ENCODE results near the gene DDC.

DDC gene

DNA sequence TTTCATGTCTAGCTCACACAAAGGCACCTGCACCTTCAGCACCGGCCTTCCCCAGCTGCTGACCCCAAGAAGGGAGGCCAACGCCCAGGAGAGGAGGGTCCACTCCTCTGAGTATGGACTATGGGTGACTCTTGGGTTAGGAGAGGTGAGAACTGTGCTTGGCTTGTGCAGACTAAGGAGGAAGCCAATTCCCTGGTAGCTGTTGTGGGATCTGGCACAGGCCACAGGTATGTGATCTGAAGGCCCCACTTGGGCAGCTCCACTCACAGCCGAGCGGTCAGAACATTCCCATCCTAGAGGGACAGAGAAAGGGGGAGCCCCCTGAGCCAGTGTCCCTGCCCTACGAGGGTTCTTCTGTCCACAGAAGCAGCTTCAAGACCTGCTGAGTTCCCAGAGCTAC is 62.3 kb downstream of the DDC start:
- TF ChIP-seq, protein P1, sequence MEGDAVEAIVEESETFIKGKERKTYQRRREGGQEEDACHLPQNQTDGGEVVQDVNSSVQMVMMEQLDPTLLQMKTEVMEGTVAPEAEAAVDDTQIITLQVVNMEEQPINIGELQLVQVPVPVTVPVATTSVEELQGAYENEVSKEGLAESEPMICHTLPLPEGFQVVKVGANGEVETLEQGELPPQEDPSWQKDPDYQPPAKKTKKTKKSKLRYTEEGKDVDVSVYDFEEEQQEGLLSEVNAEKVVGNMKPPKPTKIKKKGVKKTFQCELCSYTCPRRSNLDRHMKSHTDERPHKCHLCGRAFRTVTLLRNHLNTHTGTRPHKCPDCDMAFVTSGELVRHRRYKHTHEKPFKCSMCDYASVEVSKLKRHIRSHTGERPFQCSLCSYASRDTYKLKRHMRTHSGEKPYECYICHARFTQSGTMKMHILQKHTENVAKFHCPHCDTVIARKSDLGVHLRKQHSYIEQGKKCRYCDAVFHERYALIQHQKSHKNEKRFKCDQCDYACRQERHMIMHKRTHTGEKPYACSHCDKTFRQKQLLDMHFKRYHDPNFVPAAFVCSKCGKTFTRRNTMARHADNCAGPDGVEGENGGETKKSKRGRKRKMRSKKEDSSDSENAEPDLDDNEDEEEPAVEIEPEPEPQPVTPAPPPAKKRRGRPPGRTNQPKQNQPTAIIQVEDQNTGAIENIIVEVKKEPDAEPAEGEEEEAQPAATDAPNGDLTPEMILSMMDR (IDR thresholded peaks at IDR 0.05; ENCODE audit: low read depth, low read length), result no peak
- no peak for TF ChIP-seq EZH2phosphoT487 (IDR thresholded peaks at IDR 0.05; ENCODE audit: low read depth)
- Histone ChIP-seq H3K4me2 (ENCODE audit: low read length) (no peak overlapping the region), H3K4me1 (ENCODE audit: low read length) (no peaks in the 10 kb centered on the region), H3K9ac (ENCODE audit: low read length) (no peak overlapping the region), H3K36me3 (replicated peaks; ENCODE audit: low read depth, low read length) (no peaks in the 10 kb centered on the region), H2AFZ (ENCODE audit: low read depth, low read length) (no peak overlapping the region), H3K9me3 (ENCODE audit: insufficient read depth, low read length) (no peaks in the 10 kb centered on the region), H3K4me3 (ENCODE audit: low read length) (no peak overlapping the region), H3K79me2 (ENCODE audit: low read length) (no peaks in the 10 kb centered on the region), H4K20me1 (ENCODE audit: insufficient read depth, low read length) (no peaks in the 10 kb centered on the region), H3K27me3 (ENCODE audit: low read depth, low read length) (peaks cover 14% of the 10 kb centered on the region), H3K27ac (ENCODE audit: low read length) (no peak overlapping the region)

DNA sequence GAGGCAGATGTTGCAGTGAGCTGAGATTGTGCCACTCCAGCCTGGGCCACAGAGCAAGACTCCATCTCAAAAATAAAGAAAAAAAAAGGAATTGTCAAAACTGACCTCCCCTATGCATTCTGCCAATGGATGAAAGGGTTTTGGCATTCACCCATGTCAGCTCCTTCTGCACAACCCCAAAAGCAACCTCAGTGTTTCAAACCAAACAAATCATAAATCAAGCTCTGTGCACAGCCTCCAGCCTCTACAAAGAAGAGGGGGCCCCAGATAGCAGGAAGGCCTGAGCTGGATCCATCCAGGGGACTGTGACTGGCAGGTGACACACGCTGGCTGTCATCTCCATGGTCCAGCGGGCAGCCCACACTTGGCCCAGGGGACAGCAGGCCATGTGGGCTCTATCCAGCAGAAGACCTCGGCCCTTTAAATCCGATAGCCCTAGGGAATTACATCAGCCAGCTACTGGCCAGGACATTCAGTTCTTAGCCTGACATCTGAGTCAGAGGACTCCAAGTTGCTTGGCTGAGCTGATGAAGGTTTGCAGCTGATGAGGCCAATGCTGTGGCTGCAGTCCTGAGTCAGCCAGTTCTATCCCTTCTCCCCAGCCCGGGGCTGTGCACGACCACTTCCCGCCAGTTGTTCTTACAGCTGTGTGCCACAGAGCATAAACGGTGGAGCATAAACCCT is 63.1 kb downstream of the DDC start:
- H3K27ac ChIP-seq (ENCODE audit: low read length), result no peak overlapping the region
- no peaks in the 10 kb centered on the region for H3K79me2 ChIP-seq (ENCODE audit: low read length)
- no peak overlapping the region for H3K4me2 ChIP-seq (ENCODE audit: low read length)
- H2AFZ ChIP-seq (ENCODE audit: low read depth, low read length), result no peak overlapping the region
- no peaks in the 10 kb centered on the region for H3K4me1 ChIP-seq (ENCODE audit: low read length)
- no peaks in the 10 kb centered on the region for H4K20me1 ChIP-seq (ENCODE audit: insufficient read depth, low read length)
- no peaks in the 10 kb centered on the region for H3K9me3 ChIP-seq (ENCODE audit: insufficient read depth, low read length)
- peaks cover 22% of the 10 kb centered on the region for H3K27me3 ChIP-seq (ENCODE audit: low read depth, low read length)
- no peaks in the 10 kb centered on the region for H3K36me3 ChIP-seq (replicated peaks; ENCODE audit: low read depth, low read length)
- TF ChIP-seq, protein P1 (IDR thresholded peaks at IDR 0.05; ENCODE audit: low read depth, low read length), result no peak
- TF ChIP-seq EZH2phosphoT487 (IDR thresholded peaks at IDR 0.05; ENCODE audit: low read depth), result no peak
- no peak overlapping the region for H3K9ac ChIP-seq (ENCODE audit: low read length)
- no peak overlapping the region for H3K4me3 ChIP-seq (ENCODE audit: low read length)

DNA sequence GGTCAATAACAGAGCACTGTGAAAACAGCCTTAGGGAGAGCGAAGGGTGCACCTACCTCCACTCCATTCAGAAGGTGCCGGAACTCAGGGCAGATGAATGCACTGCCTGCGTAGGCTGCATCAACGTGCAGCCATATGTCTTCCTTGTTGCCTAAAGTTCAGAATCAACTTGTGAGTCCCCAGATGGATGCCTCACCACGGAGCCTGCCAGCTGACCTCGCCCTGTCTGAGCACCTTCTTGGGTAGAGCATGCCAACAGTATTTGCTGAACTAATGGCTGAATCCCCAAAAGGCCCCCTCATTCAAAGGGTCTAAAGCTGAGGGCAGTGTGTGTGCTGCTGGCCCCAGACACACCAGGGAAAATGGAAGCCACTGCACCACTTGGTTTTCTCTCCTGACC is 66.1 kb downstream of the DDC start:
- no peaks in the 10 kb centered on the region for H3K36me3 ChIP-seq (replicated peaks; ENCODE audit: low read depth, low read length)
- no peaks in the 10 kb centered on the region for H3K9me3 ChIP-seq (ENCODE audit: insufficient read depth, low read length)
- no peak overlapping the region for H3K9ac ChIP-seq (ENCODE audit: low read length)
- H3K4me1 ChIP-seq (ENCODE audit: low read length), result no peaks in the 10 kb centered on the region
- H3K4me2 ChIP-seq (ENCODE audit: low read length), result no peak overlapping the region
- TF ChIP-seq, protein P1 (IDR thresholded peaks at IDR 0.05; ENCODE audit: low read depth, low read length), result no peak
- no peak for TF ChIP-seq EZH2phosphoT487 (IDR thresholded peaks at IDR 0.05; ENCODE audit: low read depth)
- no peak overlapping the region for H3K4me3 ChIP-seq (ENCODE audit: low read length)
- H3K79me2 ChIP-seq (ENCODE audit: low read length), result no peaks in the 10 kb centered on the region
- no peaks in the 10 kb centered on the region for H4K20me1 ChIP-seq (ENCODE audit: insufficient read depth, low read length)
- no peak overlapping the region for H3K27ac ChIP-seq (ENCODE audit: low read length)
- H3K27me3 ChIP-seq (ENCODE audit: low read depth, low read length), result peaks cover 29% of the 10 kb centered on the region
- no peak overlapping the region for H2AFZ ChIP-seq (ENCODE audit: low read depth, low read length)

DNA sequence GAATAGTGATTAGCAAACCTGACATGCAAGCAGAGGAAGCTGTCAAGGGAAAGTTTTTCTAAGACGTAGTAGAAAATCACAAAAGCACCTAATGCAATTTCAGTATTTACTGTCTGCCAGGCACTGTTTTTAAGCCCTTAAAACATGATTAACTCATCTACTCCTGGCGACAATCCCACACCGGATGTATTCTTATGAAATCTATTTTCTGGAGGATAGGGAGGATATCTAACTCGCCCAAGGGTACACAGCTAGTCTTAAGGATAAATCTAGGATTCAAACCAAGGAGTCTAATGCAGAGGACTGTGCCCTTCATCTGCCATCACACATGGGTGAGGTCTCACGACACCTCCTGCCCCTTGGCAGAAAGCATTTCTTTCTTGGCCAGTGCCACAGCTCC is 67.2 kb downstream of the DDC start:
- no peaks in the 10 kb centered on the region for H3K79me2 ChIP-seq (ENCODE audit: low read length)

More for the DNA sequence above, 67.2 kb downstream of the DDC start:
- Histone ChIP-seq H3K27ac (ENCODE audit: low read length) (no peak overlapping the region), H4K20me1 (ENCODE audit: insufficient read depth, low read length) (no peaks in the 10 kb centered on the region), H3K4me2 (ENCODE audit: low read length) (no peak overlapping the region), H3K9me3 (ENCODE audit: insufficient read depth, low read length) (no peaks in the 10 kb centered on the region), H3K9ac (ENCODE audit: low read length) (no peak overlapping the region), H2AFZ (ENCODE audit: low read depth, low read length) (no peak overlapping the region), H3K36me3 (replicated peaks; ENCODE audit: low read depth, low read length) (no peaks in the 10 kb centered on the region), H3K4me3 (ENCODE audit: low read length) (no peak overlapping the region), H3K4me1 (ENCODE audit: low read length) (no peaks in the 10 kb centered on the region), H3K27me3 (ENCODE audit: low read depth, low read length) (peaks cover 29% of the 10 kb centered on the region)
- TF ChIP-seq, protein P1 (IDR thresholded peaks at IDR 0.05; ENCODE audit: low read depth, low read length), result no peak
- no peak for TF ChIP-seq EZH2phosphoT487 (IDR thresholded peaks at IDR 0.05; ENCODE audit: low read depth)
